ENCODE data around the gene ERC2. TPM values are rescaled to one million over a fixed set of nuclear protein-coding genes. Genes with fewer than 3 reads are reported as not detected.

Gene ERC2
- total RNA-seq, 3 donors from 2014 or later: 0.64 to 7.3 (median 1.3) TPM

- no peaks in the 10 kb centered on the region for H3K36me3 ChIP-seq
- no peaks in the 10 kb centered on the region for H3K4me1 ChIP-seq
- TF ChIP-seq POLR2A (IDR thresholded peaks at IDR 0.05) (no peak), POLR2AphosphoS5 (IDR thresholded peaks at IDR 0.05) (no peak)
- TF ChIP-seq, protein P1, sequence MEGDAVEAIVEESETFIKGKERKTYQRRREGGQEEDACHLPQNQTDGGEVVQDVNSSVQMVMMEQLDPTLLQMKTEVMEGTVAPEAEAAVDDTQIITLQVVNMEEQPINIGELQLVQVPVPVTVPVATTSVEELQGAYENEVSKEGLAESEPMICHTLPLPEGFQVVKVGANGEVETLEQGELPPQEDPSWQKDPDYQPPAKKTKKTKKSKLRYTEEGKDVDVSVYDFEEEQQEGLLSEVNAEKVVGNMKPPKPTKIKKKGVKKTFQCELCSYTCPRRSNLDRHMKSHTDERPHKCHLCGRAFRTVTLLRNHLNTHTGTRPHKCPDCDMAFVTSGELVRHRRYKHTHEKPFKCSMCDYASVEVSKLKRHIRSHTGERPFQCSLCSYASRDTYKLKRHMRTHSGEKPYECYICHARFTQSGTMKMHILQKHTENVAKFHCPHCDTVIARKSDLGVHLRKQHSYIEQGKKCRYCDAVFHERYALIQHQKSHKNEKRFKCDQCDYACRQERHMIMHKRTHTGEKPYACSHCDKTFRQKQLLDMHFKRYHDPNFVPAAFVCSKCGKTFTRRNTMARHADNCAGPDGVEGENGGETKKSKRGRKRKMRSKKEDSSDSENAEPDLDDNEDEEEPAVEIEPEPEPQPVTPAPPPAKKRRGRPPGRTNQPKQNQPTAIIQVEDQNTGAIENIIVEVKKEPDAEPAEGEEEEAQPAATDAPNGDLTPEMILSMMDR (IDR thresholded peaks at IDR 0.05): no peak
- H3K27ac ChIP-seq: no peak overlapping the region
- H3K4me3 ChIP-seq: no peak overlapping the region
- intact Hi-C loops (cut with DNase I; ENCODE audit: low total_unique reads): no loop called here
- no peaks in the 10 kb centered on the region for H3K27me3 ChIP-seq
- H3K9me3 ChIP-seq: no peaks in the 10 kb centered on the region
- no peak for DNase-seq (ENCODE audit: low spot score in 2 of 2)
Observed at GRCh38 chr3:56123487-56123886, 344.8 kb downstream of the ERC2 start.

DNA sequence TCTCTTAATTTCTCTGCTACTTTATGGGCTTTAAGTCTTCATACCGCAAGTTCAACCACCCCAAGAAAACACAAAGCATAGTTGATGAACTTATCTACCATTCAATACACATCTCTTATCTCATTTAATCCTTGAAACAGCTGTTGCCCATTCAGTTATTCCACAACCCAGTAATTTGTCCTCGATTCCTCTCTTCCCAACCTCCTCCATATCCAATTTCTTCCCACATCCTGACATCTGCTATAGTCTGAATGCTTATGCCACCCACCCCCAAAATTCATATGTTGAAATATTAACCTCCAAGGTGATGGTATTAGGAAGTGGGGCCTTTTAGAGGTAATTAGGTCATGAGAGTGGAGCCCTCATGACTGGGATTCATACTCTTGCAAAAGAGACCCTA lies 345.4 kb downstream of the ERC2 start:
- Histone ChIP-seq H3K4me3 (no peak overlapping the region), H3K27ac (no peak overlapping the region), H3K36me3 (no peaks in the 10 kb centered on the region), H3K27me3 (no peaks in the 10 kb centered on the region), H3K4me1 (no peaks in the 10 kb centered on the region), H3K9me3 (no peaks in the 10 kb centered on the region)
- intact Hi-C loops (cut with DNase I; ENCODE audit: low total_unique reads): no loop called here
- DNase-seq (ENCODE audit: low spot score in 2 of 2): no peak
- TF ChIP-seq, protein P1 (IDR thresholded peaks at IDR 0.05): no peak

GRCh38 chr3:56121716-56122115 lies 346.6 kb downstream of the ERC2 start:
- DNase-seq (ENCODE audit: low spot score in 2 of 2): no peak
- H3K4me1 ChIP-seq: no peaks in the 10 kb centered on the region
- H3K27ac ChIP-seq: no peak overlapping the region
- H3K27me3 ChIP-seq: no peaks in the 10 kb centered on the region
- TF ChIP-seq POLR2A (IDR thresholded peaks at IDR 0.05) (no peak), POLR2AphosphoS5 (IDR thresholded peaks at IDR 0.05) (no peak)
- TF ChIP-seq, protein P1 (IDR thresholded peaks at IDR 0.05): no peak
- intact Hi-C loops (cut with DNase I; ENCODE audit: low total_unique reads): no loop called here
- H3K36me3 ChIP-seq: no peaks in the 10 kb centered on the region
- no peaks in the 10 kb centered on the region for H3K9me3 ChIP-seq
- no peak overlapping the region for H3K4me3 ChIP-seq

GRCh38 chr3:56119575-56120349 lies 348.5 kb downstream of the ERC2 start:
- no peak overlapping the region for H3K4me3 ChIP-seq
- H3K36me3 ChIP-seq: no peaks in the 10 kb centered on the region
- no peak for TF ChIP-seq POLR2AphosphoS5 (IDR thresholded peaks at IDR 0.05)
- TF ChIP-seq, protein P1 (IDR thresholded peaks at IDR 0.05): no peak
- TF ChIP-seq POLR2A (IDR thresholded peaks at IDR 0.05): no peak
- H3K9me3 ChIP-seq: peaks cover 0 to 8% of the 10 kb centered on the region in 2 donors
- no peak overlapping the region for H3K27ac ChIP-seq
- H3K27me3 ChIP-seq: no peaks in the 10 kb centered on the region
- H3K4me1 ChIP-seq: no peaks in the 10 kb centered on the region
- DNase-seq (ENCODE audit: low spot score in 2 of 2): no peak
- intact Hi-C loops (cut with DNase I; ENCODE audit: low total_unique reads): no loop called here

DNA sequence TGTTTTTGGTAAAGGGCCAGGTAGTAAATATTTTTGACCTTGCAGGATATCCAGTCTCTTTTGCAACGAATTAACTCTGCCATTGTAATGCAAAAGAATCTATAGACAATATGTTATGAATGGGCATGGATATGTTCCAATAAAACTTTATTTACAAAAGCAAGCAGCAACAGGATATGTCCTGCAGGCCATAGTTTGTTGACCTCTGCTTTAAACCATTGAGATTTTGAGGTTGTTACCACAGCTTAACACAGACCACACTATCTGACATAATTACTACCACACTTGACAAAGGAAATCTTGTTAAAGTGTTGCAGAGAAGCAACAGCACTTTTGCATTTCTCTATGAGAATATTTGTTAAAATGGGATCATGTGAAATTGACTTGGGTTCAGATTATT lies 349.3 kb downstream of the ERC2 start:
- Histone ChIP-seq H3K4me3 (no peak overlapping the region), H3K4me1 (no peaks in the 10 kb centered on the region), H3K27ac (no peak overlapping the region), H3K9me3 (peaks cover 0 to 8% of the 10 kb centered on the region in 2 donors), H3K27me3 (no peaks in the 10 kb centered on the region), H3K36me3 (no peaks in the 10 kb centered on the region)
- no peak for DNase-seq (ENCODE audit: low spot score in 2 of 2)
- no peak for TF ChIP-seq POLR2A (IDR thresholded peaks at IDR 0.05)
- TF ChIP-seq POLR2AphosphoS5 (IDR thresholded peaks at IDR 0.05): no peak
- TF ChIP-seq, protein P1 (IDR thresholded peaks at IDR 0.05): no peak
- intact Hi-C loops (cut with DNase I; ENCODE audit: low total_unique reads): no loop called here

Measured in breast epithelium (tissue), 4 donors.